ENCODE results near the gene PRSS57. TPM values are rescaled to one million over a fixed set of nuclear protein-coding genes. Genes with fewer than 3 reads are reported as not detected.

Gene PRSS57
- polyA plus RNA-seq, 1 donor (not counting 4 experiments of a cell fraction or from before 2014, with no cell fraction given): not detected

DNA sequence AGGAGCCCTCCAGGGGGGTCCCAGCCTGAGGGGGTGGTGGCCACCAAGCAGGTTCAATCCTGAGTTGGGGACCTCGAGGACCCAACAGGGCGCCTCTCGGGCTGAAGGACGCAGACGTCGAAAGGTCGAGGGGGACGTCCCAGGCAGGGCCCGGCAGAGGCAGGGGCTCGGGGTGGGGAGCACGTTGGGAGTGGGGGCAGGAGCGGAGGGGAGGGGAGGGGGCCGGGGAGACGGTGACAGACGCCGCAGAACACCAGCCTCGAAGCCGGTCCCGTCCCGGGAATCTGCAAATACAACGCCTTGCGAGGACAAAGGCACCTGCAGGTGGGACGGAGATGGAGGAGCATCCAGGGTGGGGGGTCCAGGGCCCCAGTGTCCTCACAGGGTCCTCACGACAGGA, 51.5 kb downstream of the PRSS57 start:
- Histone ChIP-seq H4K20me1 (ENCODE audit: control insufficient read depth, extremely low read depth, insufficient read depth, low read length) (peaks cover 3% of the 10 kb centered on the region), H3K27ac (ENCODE audit: control insufficient read depth, insufficient read depth, low read length) (no peak overlapping the region), H3K36me3 (ENCODE audit: control insufficient read depth in 2 of 2, extremely low read depth in 1 of 2, insufficient read depth in 2 of 2, low read length in 2 of 2) (peaks cover 9 to 17% of the 10 kb centered on the region in 2 experiments), H3K9me3 (ENCODE audit: control insufficient read depth, low read depth, low read length) (no peaks in the 10 kb centered on the region), H3K4me1 (ENCODE audit: control insufficient read depth, extremely low read depth, insufficient read depth, low read length) (peaks cover 4% of the 10 kb centered on the region), H2AFZ (ENCODE audit: control insufficient read depth, low read length) (no peak overlapping the region), H3K9me1 (ENCODE audit: control insufficient read depth, extremely low read depth, insufficient read depth, low read length) (no peaks in the 10 kb centered on the region), H3K79me2 (ENCODE audit: control insufficient read depth, insufficient read depth, low read length) (no peaks in the 10 kb centered on the region), H3K9ac (ENCODE audit: control insufficient read depth, extremely low read depth, insufficient read depth, low read length) (no peak overlapping the region), H3K4me2 (ENCODE audit: control insufficient read depth, extremely low read depth, insufficient read depth, low read depth, low read length) (no peak overlapping the region), H3K27me3 (ENCODE audit: control insufficient read depth, extremely low read depth, insufficient read depth, low read length) (no peaks in the 10 kb centered on the region), H3K4me3 (ENCODE audit: control insufficient read depth in 2 of 3, extremely low read depth in 1 of 3, insufficient read depth in 2 of 3, low read depth in 1 of 3, low read length in 3 of 3) (no peak overlapping the region)
- TF ChIP-seq, protein P1, sequence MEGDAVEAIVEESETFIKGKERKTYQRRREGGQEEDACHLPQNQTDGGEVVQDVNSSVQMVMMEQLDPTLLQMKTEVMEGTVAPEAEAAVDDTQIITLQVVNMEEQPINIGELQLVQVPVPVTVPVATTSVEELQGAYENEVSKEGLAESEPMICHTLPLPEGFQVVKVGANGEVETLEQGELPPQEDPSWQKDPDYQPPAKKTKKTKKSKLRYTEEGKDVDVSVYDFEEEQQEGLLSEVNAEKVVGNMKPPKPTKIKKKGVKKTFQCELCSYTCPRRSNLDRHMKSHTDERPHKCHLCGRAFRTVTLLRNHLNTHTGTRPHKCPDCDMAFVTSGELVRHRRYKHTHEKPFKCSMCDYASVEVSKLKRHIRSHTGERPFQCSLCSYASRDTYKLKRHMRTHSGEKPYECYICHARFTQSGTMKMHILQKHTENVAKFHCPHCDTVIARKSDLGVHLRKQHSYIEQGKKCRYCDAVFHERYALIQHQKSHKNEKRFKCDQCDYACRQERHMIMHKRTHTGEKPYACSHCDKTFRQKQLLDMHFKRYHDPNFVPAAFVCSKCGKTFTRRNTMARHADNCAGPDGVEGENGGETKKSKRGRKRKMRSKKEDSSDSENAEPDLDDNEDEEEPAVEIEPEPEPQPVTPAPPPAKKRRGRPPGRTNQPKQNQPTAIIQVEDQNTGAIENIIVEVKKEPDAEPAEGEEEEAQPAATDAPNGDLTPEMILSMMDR (optimal IDR thresholded peaks at IDR 0.05 in 1 of 3, IDR thresholded peaks at IDR 0.05 in 1 of 3, conservative IDR thresholded peaks at IDR 0.05 in 1 of 3; ENCODE audit: extremely low read depth in 1 of 3, insufficient read depth in 2 of 3, low read length in 3 of 3): no peak
- TF ChIP-seq EZH2 (IDR thresholded peaks at IDR 0.05; ENCODE audit: low read length): no peak
- FAIRE-seq: no peak
- no peak for DNase-seq (ENCODE audit: low read depth, low spot score)
- dilution Hi-C loops (cut with MboI; ENCODE audit: extremely low pct_ligation_motif_present, low sequenced_read_pairs): no loop called here

DNA sequence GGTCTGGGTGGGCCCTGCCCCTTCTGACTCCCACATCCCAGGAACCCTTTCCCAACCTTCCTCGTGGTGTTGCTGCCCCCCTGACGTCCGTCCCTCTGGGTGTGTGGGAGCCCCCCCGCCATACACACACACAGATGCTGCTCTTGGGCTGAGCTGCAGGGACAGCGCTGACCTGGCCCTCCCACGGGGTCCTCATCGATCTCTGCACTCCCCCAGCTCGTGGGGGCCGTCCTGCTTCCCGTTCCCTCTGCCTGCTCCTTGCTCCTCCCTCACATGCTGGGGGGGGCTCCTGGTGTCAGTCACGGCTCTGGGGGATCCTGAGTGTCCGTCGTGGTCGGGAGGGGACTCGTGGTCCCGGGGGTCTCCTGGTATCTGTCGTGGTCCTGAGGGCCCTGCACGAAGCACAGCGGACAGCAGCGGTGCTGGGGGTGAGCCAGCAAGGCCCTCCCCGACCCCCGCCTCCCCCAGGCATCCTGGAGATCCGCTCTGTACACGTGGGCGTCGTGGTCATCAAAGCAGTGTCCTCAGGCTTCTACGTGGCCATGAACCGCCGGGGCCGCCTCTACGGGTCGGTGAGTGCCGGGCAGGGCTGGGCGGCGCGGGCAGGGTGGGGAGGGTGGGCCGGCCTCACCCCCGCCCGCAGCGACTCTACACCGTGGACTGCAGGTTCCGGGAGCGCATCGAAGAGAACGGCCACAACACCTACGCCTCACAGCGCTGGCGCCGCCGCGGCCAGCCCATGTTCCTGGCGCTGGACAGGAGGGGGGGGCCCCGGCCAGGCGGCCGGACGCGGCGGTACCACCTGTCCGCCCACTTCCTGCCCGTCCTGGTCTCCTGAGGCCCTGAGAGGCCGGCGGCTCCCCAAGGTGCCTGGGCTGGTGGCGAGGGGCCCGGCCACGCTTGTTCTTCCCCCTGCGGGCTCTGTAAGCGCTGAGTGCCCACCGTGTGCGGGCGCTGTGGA, 52.2 kb downstream of the PRSS57 start:
- Histone ChIP-seq H2AFZ (ENCODE audit: control insufficient read depth, low read length) (no peak overlapping the region), H3K9me1 (ENCODE audit: control insufficient read depth, extremely low read depth, insufficient read depth, low read length) (no peaks in the 10 kb centered on the region), H3K4me3 (ENCODE audit: control insufficient read depth in 2 of 3, extremely low read depth in 1 of 3, insufficient read depth in 2 of 3, low read depth in 1 of 3, low read length in 3 of 3) (no peak overlapping the region), H3K36me3 (ENCODE audit: control insufficient read depth in 2 of 2, extremely low read depth in 1 of 2, insufficient read depth in 2 of 2, low read length in 2 of 2) (peaks cover 9 to 15% of the 10 kb centered on the region in 2 experiments), H3K27me3 (ENCODE audit: control insufficient read depth, extremely low read depth, insufficient read depth, low read length) (no peaks in the 10 kb centered on the region), H3K4me1 (ENCODE audit: control insufficient read depth, extremely low read depth, insufficient read depth, low read length) (peaks cover 4% of the 10 kb centered on the region), H3K79me2 (ENCODE audit: control insufficient read depth, insufficient read depth, low read length) (no peaks in the 10 kb centered on the region), H3K4me2 (ENCODE audit: control insufficient read depth, extremely low read depth, insufficient read depth, low read depth, low read length) (no peak overlapping the region), H3K9me3 (ENCODE audit: control insufficient read depth, low read depth, low read length) (no peaks in the 10 kb centered on the region), H3K27ac (ENCODE audit: control insufficient read depth, insufficient read depth, low read length) (no peak overlapping the region), H3K9ac (ENCODE audit: control insufficient read depth, extremely low read depth, insufficient read depth, low read length) (no peak overlapping the region), H4K20me1 (ENCODE audit: control insufficient read depth, extremely low read depth, insufficient read depth, low read length) (peaks cover 3% of the 10 kb centered on the region)
- dilution Hi-C loops (cut with MboI; ENCODE audit: extremely low pct_ligation_motif_present, low sequenced_read_pairs): no loop called here
- FAIRE-seq (no peak), DNase-seq (ENCODE audit: low read depth, low spot score) (no peak)
- TF ChIP-seq, protein P1 (optimal IDR thresholded peaks at IDR 0.05 in 1 of 3, IDR thresholded peaks at IDR 0.05 in 1 of 3, conservative IDR thresholded peaks at IDR 0.05 in 1 of 3; ENCODE audit: extremely low read depth in 1 of 3, insufficient read depth in 2 of 3, low read length in 3 of 3): no peak
- no peak for TF ChIP-seq EZH2 (IDR thresholded peaks at IDR 0.05; ENCODE audit: low read length)

All from keratinocyte (primary cell).